Calu3 (cell line): ENCODE data around the gene ADGRG7. TPM values are rescaled to one million over a fixed set of nuclear protein-coding genes. Genes with fewer than 3 reads are reported as not detected.

ENCODE experiments used
- BruUV-seq: library from RNA; stranded (reverse); fragments of 400-500 nt; replicated peaks from 2 replicates; lab custom pipeline; 2021; lab: Mats Ljungman, UMichigan
- CTCF ChIA-PET: fragments of 300-600 bp; sonication (Branson Sonifier 250); formaldehyde crosslinking; loops from one replicate; lab custom pipeline; 2022; ENCODE audit warnings: antibody characterized with exemption; lab: Charles Lee
- DNase-seq: peaks from one replicate; pipeline ENCODE4 v3.0.0; 2022
- H3K27ac Mint-ChIP-seq: one replicate; pipeline ENCODE4 v1.8.0; 2022; ENCODE audit warnings: mixed read lengths; ENCODE audit not compliant: unreplicated experiment
- H3K27me3 Mint-ChIP-seq: one replicate; pipeline ENCODE4 v1.8.0; 2022; ENCODE audit warnings: mixed read lengths; ENCODE audit not compliant: unreplicated experiment
- H3K36me3 Mint-ChIP-seq: one replicate; pipeline ENCODE4 v1.8.0; 2022; ENCODE audit warnings: mild to moderate bottlenecking, moderate library complexity, mixed read lengths; ENCODE audit not compliant: insufficient read depth, unreplicated experiment
- H3K4me1 Mint-ChIP-seq: one replicate; pipeline ENCODE4 v1.8.0; 2022; ENCODE audit warnings: mild to moderate bottlenecking, low read depth, mixed read lengths; ENCODE audit not compliant: unreplicated experiment
- H3K4me3 Mint-ChIP-seq: one replicate; pipeline ENCODE4 v1.8.0; 2022; ENCODE audit warnings: mild to moderate bottlenecking, low read depth, moderate library complexity, mixed read lengths; ENCODE audit not compliant: unreplicated experiment
- H3K9me3 Mint-ChIP-seq: one replicate; pipeline ENCODE4 v1.8.0; 2022; ENCODE audit warnings: low read depth, mixed read lengths; ENCODE audit not compliant: unreplicated experiment
- intact Hi-C: fragments of 100-400 bp; cut with micrococcal nuclease; formaldehyde crosslinking; loops from one replicate; pipeline ENCODE4 v1.10.0; 2022; ENCODE audit not compliant: unreplicated experiment
- total RNA-seq: library from RNA; stranded (reverse); gene quantifications from 2 replicates; pipeline ENCODE4 v1.2.3, GENCODE V29; 2022
- TF ChIP-seq, protein P1 (sequence below): fragments of 200-600 bp; IDR thresholded peaks from one replicate; pipeline ENCODE4 v1.8.0; 2022; ENCODE audit warnings: antibody characterized with exemption; ENCODE audit not compliant: unreplicated experiment

The ADGRG7 gene
- total RNA-seq, 1 experiment from 2014 or later, result 1.2 TPM

DNA sequence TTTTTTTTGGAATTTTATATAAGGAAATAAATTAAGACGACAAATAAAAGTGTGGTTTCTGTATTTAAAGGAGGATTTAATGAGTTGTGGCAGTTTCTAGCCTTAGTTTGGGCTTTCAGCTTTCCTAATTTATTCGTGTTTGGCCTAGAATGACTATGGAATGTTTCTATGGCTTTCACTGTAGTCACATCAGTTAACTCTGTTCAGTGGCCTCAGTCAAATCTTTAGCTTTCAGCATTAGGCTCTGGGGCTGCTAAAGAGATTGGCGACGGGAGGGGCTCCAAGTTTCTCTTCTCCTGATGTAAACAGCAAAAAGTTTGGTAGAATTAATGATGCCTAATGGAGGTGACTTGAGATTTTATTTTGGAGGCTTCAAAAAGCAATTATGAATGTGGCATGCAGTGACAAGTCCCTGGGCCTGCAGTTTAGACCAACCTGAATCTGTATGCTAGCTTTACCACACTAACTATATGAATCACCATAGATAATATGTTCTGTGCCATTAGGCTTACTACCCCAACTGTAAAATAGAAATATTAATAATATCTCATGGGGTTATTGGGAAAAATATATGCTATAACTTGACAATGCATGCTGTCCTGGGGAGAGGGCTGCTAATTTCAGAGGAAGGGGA, 47.1 kb upstream of the ADGRG7 start:
- BruUV-seq, result no TSS peak
- Mint-ChIP-seq H3K4me3 (no peak overlapping the region), H3K27me3 (no peaks in the 10 kb centered on the region), H3K4me1 (no peaks in the 10 kb centered on the region), H3K27ac (no peak overlapping the region), H3K9me3 (no peaks in the 10 kb centered on the region), H3K36me3 (no peaks in the 10 kb centered on the region)
- CTCF ChIA-PET, result no interaction called here
- intact Hi-C loops, result no loop called here
- DNase-seq, result no peak
- TF ChIP-seq, protein P1, sequence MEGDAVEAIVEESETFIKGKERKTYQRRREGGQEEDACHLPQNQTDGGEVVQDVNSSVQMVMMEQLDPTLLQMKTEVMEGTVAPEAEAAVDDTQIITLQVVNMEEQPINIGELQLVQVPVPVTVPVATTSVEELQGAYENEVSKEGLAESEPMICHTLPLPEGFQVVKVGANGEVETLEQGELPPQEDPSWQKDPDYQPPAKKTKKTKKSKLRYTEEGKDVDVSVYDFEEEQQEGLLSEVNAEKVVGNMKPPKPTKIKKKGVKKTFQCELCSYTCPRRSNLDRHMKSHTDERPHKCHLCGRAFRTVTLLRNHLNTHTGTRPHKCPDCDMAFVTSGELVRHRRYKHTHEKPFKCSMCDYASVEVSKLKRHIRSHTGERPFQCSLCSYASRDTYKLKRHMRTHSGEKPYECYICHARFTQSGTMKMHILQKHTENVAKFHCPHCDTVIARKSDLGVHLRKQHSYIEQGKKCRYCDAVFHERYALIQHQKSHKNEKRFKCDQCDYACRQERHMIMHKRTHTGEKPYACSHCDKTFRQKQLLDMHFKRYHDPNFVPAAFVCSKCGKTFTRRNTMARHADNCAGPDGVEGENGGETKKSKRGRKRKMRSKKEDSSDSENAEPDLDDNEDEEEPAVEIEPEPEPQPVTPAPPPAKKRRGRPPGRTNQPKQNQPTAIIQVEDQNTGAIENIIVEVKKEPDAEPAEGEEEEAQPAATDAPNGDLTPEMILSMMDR, result no peak

DNA sequence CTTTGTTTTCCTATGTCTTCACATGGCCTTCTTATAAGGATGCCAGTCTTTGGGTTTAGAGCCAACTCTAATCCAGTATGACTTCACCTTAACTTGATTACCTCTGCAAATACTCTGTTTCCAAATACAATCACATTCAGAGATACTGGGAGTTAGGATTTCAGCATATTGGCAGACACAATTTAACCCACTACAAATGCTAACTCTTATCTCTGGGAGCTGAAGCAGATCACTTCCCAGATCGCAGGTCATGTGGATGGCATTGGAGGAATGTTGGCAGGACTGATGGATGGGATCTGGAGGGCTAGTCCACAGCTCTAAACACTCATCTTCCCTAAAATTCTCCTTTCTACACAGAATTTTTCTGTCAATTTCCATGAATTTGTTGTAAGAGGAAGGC, 46.2 kb upstream of the ADGRG7 start:
- H3K4me3 Mint-ChIP-seq, result no peak overlapping the region
- no peaks in the 10 kb centered on the region for H3K9me3 Mint-ChIP-seq
- no peak for DNase-seq
- H3K4me1 Mint-ChIP-seq, result no peaks in the 10 kb centered on the region
- no peak overlapping the region for H3K27ac Mint-ChIP-seq
- intact Hi-C loops, result no loop called here
- TF ChIP-seq, protein P1, result no peak
- CTCF ChIA-PET, result no interaction called here
- no peaks in the 10 kb centered on the region for H3K36me3 Mint-ChIP-seq
- no TSS peak for BruUV-seq
- H3K27me3 Mint-ChIP-seq, result no peaks in the 10 kb centered on the region

DNA sequence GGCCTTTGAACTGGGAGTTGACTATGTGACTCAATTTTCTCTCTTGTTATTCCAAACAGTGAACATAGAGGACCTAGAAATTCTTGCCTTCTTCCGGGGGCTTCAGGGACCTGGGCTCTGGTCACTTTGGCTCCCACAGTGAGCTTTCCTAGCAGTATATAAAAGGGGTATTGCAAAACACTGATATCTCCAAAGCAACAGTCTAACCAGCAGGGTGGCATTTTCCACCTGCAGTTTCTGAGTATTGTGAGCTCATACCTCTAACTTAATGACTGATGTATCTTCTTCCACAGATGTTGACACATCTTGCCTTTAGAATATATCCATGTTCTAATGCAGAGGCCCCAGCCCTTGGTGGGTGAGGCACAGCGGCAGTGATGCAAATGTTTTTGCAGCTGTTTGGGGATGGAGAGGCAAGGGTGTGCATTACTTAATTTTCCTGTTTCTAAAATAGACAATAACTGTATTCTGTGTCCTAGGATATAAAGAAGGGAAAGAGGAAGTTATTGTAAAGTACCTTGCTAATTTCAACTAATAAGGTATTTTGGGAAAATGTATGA, 45.7 kb upstream of the ADGRG7 start:
- Mint-ChIP-seq H3K27me3 (no peaks in the 10 kb centered on the region), H3K4me1 (no peaks in the 10 kb centered on the region), H3K36me3 (no peaks in the 10 kb centered on the region), H3K4me3 (no peak overlapping the region), H3K9me3 (no peaks in the 10 kb centered on the region), H3K27ac (no peak overlapping the region)
- intact Hi-C loops, result no loop called here
- no TSS peak for BruUV-seq
- TF ChIP-seq, protein P1, result no peak
- CTCF ChIA-PET, result no interaction called here
- no peak for DNase-seq

DNA sequence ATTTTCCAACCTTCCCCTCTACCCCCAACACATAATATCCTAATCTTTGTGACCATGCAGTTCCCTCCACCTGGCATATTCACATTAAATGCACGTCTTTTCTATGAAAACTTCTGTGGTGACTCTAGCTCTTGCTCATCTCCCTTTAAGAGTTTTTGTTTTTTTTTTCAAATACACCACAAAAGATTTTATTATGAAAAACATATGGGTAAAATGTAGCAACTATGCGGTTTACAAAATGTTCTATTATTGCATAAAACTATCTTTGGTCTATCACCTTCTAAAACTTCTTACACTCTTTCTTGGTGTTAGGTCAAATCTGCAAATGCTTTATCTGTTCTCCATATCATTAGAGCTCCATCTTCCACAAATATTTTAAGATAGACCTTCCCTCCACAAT, 38.6 kb upstream of the ADGRG7 start:
- no peaks in the 10 kb centered on the region for H3K9me3 Mint-ChIP-seq
- CTCF ChIA-PET, result no interaction called here
- intact Hi-C loops, result no loop called here
- no peaks in the 10 kb centered on the region for H3K27me3 Mint-ChIP-seq
- TF ChIP-seq, protein P1, result no peak
- H3K36me3 Mint-ChIP-seq, result no peaks in the 10 kb centered on the region
- no peaks in the 10 kb centered on the region for H3K4me1 Mint-ChIP-seq
- BruUV-seq, result no TSS peak
- H3K4me3 Mint-ChIP-seq, result no peak overlapping the region
- no peak overlapping the region for H3K27ac Mint-ChIP-seq
- DNase-seq, result no peak
